OCI-LY7 (cell line): ENCODE measurements around the gene WWTR1.

ENCODE experiments used
- EZH2phosphoT487 ChIP-seq: fragments of 200-600 bp; sonication (generic); IDR thresholded peaks from 2 replicates; pipeline ENCODE4 v1.6.1; 2018; ENCODE audit warnings: low read depth, borderline replicate concordance, mild to moderate bottlenecking, mixed run types, antibody characterized with exemption, low read length, moderate library complexity, mixed read lengths
- TF ChIP-seq, protein P1 (sequence below): fragments of 200-600 bp; sonication (generic); conservative IDR thresholded peaks from 2 replicates; pipeline ENCODE4 v1.5.1; 2014; ENCODE audit warnings: mild to moderate bottlenecking, antibody characterized with exemption, low read length, moderate library complexity, mixed read lengths

DNA sequence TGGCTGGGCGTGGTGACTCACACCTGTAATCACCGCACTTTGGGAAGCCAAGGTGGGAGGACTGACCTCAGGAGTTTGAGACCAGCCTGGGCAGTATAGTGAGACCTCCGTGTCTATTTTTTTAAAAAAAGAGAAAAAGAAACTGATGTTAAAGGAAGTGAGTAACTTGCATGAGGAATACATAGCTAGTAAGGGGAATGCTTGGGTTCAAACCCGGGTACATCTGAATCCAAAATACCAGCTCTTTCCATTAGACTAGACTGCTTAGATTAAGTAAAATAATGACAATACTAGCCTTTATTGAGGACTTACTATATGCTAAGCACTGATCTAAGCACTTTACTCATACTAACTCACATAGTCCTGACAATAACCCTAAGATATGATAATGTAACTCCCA lies 160.9 kb downstream of the WWTR1 start:
- TF ChIP-seq, protein P1, sequence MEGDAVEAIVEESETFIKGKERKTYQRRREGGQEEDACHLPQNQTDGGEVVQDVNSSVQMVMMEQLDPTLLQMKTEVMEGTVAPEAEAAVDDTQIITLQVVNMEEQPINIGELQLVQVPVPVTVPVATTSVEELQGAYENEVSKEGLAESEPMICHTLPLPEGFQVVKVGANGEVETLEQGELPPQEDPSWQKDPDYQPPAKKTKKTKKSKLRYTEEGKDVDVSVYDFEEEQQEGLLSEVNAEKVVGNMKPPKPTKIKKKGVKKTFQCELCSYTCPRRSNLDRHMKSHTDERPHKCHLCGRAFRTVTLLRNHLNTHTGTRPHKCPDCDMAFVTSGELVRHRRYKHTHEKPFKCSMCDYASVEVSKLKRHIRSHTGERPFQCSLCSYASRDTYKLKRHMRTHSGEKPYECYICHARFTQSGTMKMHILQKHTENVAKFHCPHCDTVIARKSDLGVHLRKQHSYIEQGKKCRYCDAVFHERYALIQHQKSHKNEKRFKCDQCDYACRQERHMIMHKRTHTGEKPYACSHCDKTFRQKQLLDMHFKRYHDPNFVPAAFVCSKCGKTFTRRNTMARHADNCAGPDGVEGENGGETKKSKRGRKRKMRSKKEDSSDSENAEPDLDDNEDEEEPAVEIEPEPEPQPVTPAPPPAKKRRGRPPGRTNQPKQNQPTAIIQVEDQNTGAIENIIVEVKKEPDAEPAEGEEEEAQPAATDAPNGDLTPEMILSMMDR = no peak
- TF ChIP-seq EZH2phosphoT487 = no peak
